ENCODE results near the gene RENBP.
A peak's percentile ranks its signal among the peaks of the same experiment; 100 is the strongest.

Gene RENBP

DNA sequence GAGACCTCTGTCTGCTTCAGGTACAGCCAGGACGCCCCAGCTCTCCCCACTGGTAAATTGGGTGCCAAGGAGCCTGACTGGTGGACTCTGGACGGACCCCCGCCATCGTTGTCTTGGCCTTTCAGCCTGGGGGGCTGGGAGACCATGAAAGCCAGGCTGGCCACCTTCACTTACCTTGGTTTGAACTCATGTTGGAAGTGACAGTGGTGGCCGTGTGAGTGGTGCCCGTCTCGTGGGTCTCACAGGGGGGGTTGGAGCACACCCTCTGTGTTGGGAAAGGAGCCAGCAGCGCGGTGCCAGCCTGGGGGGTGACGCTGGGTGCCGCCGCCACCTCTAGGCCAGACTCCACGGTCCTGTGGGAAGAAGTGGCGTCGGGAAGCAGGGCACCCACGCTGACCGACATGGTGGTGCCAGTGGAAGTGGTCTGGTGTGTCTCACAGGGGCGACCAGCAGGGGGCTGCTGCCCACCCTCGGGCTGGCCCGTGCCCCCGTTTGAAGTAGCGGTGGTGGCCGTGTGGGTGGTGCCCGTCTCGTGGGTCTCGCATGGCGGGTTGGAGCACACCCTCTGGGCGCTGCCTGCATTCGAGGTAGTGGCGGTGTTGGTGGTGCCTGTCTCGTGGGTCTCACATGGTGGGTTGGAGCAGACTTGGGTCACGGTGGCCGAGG, 9.6 kb upstream of the RENBP start:
- DNase-seq (ENCODE audit: low spot score): no peak

DNA sequence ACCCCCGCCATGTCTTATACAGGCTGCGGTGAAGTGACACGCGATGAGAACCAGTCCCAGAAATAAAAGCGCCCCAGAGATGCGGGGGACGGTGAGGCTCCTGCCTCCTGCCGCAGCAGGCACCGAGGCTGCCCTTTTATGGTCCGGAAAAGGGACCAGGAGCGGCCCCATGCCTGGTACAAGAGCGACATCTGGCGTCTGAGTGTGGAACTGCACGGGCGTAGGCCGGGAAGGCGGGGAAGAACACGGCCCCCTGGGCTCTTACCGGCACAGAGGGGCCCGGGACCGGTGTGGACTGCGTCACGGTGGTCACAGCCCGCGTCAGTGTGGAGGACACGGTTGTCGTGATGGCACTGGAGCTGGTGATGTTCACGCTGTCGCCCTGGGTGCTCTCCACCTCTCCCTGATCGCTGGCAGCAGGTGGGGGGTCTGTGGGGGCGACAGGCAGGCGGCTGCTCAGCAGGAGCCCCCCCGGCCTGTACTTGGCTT, 8.9 kb upstream of the RENBP start:
- peak; percentile 47 for DNase-seq (ENCODE audit: low spot score)

DNA sequence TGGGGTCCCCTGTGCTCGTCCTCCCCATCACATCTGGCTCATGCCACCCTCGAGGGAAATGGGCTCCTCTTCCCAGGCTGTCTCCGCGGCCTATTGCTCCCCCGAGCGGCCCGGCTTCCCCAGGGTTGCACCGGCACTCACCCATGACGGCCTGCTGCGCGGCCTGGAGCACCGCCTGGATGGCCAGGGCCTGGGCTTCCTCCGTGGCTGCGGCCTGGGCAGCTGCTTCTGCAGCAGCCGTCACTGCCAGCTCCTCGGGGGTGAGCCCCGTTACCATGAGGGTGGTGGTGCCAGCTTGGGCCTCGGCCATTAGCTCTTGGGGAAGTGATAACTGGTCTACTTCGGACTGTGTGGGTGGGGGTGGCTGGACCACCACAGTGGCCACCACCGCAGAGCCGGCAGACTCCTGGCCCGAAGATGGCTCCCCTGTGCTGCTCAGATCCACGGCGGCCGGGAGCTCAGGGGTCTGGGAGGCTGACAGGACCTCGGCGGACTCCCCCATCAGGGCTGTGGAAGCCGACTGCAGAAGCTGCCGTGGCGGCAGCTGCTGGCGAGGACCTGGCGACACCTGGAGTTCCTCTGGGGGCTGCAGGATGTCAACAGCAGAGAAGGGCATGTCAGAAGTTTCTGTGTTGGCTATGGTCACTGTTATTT, 8.1 kb upstream of the RENBP start:
- DNase-seq (ENCODE audit: low spot score): no peak

DNA sequence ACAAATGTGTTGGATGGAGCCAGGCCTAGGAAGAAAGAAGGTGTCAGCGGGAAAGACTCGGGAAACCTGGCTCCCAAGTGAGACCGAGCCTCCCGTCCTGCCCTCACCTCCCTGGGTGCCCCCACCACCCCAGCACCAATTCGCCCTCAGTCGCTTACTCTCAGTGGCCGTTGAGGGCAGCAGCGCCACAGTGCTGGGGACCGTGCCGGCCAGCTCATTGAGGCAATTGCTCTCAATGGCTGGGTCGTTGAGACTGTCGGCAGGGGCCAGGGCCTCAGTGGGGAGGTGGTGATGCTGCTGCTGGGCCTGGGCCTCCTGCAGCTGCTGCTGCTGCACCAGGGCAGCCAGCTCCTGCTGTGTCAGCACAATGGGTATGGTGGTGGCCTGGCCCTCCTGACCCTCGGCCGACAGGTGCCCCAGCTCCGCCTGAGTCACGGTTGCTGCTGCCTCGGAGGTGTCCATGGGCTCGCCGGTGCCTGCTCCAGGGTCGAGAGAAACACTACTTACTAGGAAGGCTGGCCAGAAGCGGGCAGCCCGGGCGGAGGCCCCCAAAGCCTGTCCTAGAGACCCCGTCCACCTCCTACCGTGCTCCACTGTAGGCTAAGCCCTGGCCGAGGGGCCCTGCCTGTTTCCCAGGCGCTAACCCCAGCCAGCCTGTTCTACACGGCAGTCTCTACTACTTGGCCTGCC, 7.4 kb upstream of the RENBP start:
- no peak for DNase-seq (ENCODE audit: low spot score)

DNA sequence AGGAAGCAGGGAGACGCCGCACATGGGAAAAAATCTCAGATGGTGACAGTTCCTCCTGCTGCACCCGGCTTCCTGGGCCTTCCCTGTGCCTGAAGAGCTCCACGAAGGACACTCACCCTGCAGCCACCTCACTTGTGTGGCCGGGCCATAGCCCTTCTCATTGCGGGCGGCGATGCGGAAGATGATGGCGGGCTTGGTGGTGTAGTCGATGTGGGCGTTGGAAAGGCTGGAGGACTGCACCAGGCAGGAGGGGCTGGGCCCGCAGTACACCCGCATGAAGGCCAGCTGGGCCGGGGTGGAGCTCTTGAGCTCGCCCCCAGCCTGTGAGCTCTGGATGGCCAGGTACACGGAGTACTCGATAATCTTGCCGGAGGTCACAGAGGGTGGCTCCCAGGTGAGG, 5.7 kb upstream of the RENBP start:
- DNase-seq (ENCODE audit: low spot score): no peak

DNA sequence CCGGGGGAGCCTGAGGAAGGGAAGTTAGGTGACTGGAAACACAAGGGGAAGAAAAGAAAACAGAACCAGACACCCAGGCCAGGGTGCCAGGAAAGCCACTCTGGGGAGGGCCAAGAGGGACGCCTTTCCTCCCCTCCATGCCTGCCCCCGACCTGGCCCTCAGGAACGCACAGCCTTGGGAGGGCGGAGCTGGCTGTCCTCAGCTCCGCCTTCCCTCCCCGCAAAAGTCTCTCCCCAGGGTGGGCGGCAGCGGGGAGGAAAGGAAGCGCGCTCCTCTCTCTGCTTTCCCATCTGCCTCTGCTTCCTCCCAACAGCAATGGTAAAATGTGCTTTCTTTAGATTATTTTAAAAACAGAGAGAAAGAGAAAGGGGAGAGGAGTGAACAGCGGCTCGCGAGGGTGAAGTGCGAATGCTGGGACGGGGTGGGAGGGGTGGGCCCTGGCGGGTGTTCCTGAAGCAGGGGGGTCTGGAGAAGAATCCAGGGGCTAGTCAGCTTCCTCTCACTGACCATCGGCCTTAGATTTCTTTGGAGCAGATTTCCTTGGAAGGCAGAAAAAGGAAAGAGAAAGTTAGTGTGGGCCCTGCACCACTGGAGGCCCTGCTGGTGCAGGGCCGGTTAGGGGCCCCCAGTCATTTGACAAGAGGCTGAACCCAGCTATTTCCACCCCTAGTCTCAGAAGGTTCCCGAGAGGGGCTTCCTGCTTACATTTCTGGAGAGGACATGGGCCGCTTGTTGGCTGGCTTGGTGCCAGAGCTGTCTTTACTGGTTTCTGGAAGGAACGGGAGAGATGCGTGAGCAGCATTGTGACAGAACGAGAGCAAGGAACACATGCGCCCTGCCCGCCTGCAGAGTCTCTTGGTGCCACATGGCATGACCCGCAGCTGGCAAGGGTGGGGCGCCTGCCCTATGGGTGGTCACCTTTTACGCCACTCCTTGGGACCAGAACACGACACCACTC, 4.7 kb upstream of the RENBP start:
- DNase-seq (ENCODE audit: low spot score): no peak

DNA sequence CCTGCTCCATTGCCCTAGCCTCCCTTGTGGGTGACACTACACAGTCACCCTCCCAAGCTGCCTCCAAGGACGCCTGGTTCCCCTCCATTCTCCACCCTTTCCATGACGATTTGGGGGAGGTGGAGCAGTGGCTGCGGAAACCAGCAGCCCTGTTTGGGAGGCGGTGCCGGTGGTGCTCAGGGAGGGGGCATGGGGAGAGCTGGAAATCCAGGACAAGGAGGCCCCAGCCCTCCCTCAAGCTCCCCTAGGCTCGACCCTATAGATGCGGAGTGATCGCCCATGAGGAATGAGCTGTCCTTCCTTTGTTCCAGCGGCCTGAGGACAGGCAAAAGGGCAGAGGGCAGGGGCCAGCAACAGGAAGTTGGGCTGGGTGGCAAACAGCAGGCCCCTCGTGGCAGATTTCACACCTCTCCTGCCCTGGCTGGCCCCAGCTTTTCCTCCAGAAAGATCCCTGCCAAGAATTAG, 3.6 kb upstream of the RENBP start:
- DNase-seq (ENCODE audit: low spot score): no peak

DNA sequence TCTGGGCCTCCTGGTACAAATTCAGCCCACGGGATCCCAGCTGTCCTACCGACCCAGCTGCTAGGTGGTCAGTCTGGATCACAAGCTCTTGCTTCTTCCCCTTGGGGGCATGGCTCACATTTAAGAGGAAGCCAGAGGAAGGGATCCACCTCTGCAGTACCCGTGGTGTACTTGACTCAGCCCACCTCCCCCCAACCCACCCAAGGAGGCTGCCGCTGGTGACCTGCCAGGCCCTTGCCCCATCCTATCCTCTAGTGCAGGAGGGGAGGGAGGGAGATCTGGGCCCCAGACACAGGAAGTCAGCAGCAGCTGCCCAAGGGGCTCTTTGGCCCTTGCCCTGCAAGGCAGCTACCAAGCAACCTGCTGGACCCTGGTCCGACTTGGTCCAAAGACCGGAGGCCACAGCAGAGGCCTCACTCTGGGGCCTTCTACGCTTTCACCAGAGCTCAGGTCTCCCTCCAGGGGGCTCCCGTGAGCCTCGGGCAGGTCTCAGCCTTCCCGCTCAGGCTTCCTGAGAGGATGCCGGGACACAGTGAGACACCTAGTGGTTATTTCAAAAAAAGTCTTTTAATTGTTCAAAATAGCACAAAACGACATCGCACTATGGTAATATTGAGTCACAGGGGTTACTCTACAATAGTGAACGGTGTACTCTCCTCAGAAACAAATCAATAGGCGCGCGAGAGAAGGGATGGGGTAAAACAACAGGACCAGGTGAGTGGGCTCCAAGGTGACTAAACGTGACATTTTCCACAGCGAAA, 2.7 kb upstream of the RENBP start:
- peak; percentile 68 for DNase-seq (ENCODE audit: low spot score)

DNA sequence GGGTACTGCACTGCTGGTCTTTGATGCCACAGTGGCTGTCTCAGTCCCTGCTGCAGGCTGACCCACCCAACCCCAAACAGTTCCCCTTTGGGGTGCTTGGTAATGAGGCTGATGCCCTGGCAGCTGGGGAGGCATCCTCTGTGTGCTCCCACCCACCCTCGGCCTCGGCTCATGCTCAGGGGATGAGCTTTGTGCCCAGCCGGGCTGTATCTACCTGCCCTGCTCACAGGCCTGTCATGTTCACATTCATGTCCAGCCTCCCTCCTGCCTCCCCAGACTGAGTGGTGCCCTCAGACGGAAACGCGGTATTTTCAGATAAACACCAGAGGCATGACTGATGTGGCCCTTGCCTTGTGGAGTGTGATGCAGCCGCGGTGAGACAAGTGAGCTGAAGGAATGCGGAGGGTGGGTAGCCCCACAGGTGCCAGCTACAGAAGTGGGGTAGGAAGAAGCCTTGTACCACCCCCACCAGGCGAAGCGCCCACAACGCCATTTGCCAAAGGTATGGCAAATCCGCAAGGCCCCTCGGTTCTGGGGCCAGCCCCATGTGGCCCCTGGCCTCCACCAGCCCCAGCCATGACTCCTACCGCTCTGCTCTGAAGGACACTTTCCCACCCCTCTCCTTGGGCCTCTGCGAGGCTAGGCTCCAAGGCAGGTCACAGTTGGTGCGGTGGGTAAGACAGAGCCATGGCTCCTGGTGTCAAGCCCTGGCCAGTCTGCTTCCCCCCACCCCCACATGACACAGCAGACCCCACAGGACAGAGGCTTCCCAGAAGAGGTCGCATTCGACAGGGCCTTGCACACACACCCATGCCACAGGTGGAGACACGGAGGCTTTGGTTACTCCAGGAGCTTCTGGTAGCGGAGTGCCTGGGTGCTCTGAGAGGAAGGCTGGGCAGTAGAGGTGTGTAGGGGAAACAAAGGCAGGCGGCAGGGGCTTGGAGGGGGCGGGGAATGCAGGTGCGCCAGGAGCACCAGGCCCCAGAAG, 1.8 kb upstream of the RENBP start:
- DNase-seq (ENCODE audit: low spot score): no peak

DNA sequence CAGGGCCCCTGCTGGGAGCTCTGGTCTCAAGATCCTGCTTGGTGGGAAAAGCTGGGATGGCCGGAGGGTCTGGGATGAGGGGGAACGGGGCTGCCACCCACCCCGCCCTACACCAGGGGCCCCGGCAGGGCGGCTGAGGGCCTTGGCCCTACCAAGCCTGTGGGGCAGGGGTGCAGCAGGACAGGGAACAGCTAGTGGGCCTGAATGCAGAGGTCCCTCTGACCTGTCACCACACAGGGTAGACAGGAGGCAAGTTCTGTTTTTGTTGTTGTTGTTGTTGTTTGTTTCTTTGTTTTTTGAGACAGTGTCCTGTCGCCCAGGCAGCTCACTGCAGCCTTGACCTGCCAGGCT, 332 bp upstream of the RENBP start:
- no peak for DNase-seq (ENCODE audit: low spot score)

DNA sequence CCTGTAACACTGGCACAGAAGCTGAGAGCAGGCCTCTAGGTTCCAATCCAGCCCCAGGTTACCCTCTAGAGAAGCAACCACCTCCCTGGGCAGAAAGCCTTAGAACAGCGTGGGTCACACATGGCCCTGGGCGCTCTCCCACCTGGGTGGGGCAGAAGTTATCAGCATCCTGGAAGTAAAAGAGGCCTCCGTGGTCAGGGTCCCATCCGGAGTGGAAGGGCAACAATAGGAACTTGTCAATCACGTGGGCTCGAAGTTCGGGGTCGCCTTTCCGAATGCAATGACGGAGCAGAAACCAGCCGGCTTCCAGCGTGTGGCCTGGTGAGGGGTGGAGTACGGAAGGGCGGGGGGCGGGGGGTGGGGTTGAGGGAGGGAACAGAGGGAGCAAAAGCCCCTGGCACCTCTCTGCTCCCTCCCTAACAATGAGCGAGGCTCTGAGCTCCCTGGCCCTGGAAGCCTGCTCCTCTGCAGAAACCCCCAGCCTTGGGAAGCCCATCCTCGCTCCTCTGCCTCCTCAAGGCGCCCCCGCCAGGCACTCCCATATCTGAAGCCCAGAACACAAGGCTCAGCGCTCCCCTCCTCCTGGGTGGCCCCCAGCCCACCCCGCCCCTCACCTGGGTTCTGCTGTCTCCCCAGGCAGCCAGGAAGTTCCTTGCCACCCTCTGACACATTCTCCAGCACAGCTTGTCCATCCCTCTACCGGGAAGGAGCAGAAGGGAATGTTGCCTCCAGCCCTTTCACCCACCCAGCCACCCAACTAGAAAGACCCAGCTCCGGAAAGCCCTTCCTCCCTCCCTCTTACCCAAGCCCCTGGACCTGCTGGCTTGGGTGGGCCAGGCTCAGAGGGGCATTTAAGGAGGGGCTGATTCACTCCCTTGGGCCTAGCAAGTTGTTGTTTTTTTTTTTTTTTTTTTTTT, 2.8 kb downstream of the RENBP start:
- no peak for DNase-seq (ENCODE audit: low spot score)

DNA sequence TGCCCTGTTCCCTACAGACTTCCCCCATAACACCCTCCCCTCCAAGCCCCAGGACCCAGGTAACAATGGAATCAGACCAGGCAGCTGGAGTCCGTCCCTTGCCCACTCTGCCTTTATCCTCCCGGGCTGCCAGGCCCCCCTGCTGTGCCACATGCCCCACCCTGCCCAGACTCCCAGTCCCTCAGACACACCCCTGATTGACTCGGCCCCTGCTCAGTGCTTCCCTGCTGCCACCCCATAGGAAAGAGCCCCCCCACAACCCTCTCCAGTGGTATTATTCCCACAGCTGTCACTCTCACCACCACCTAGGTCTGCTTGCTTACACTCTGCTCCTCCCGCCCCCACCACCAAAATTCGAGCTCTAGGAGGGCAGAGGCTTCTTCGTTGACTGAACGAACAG, 4.9 kb downstream of the RENBP start:
- DNase-seq (ENCODE audit: low spot score): no peak

DNA sequence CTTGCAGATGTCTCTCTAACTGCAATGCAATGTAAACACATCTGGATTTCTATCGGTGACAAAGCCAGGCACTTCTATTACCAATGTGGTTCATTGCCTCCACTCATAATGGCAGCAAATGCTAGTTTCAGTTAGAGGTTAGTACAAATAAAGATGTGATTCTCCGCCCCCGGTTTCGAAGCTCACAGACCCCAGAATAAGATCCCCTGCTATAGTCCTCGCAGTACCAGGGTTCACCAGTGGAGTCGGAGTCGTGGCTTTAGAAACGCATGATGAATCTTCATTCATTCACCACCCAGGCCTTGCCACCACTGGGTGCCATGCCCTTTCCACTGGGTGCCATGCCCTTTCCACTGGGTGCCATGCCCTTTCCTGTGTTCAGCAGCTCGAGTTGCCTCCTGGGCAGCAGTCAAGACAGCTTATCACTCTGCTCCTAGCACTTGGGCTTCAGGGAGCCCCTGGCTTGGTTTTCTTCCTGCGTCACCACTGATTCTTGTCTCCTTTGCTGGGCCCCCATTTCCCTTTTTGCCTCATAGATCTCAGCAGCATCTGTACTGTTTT, 6.1 kb downstream of the RENBP start:
- no peak for DNase-seq (ENCODE audit: low spot score)

DNA sequence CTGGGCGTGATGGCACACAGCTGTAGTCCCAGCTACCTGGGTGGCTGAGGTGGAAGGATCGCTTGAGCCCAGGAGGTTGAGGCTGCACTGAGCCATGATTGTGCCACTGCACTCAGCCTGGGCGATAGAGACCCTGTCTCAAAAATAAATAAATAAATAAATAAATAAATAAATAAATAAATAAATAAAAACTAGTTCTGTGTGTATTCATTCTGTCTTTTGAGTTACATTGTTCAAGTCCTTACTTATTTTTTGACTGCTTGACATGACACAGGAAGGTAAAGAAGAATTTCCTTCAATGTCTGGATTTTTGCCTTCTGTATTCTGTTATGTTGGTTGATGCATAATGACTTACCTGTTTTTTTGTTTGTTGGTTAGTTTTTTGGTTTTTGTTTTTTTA, 7.4 kb downstream of the RENBP start:
- DNase-seq (ENCODE audit: low spot score): no peak

DNA sequence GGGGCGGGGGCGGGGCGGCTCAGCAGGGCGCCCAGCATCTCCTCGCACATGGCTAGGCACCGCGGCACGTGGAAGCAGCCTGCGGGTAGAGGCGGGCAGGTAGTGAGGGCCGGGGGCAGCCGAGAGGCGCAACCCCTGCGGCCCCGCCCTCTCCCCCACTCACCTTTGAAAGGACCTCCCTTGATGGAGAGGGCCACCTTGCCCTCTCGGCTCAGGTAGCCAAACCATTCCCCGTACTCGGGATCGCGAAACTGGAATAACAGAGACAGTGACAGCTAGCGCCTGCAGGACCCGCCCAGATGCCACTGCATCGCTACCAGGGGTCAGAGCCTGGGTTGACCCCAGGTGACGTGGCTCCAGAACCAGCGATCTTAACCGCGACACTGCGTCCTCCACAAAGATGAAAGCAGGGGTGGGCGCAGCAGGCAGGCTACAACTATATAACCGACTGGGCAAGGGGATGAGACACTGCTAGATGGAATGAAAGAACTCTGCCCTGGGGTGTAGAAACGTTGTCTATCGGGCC, 9.1 kb downstream of the RENBP start:
- no peak for DNase-seq (ENCODE audit: low spot score)

DNA sequence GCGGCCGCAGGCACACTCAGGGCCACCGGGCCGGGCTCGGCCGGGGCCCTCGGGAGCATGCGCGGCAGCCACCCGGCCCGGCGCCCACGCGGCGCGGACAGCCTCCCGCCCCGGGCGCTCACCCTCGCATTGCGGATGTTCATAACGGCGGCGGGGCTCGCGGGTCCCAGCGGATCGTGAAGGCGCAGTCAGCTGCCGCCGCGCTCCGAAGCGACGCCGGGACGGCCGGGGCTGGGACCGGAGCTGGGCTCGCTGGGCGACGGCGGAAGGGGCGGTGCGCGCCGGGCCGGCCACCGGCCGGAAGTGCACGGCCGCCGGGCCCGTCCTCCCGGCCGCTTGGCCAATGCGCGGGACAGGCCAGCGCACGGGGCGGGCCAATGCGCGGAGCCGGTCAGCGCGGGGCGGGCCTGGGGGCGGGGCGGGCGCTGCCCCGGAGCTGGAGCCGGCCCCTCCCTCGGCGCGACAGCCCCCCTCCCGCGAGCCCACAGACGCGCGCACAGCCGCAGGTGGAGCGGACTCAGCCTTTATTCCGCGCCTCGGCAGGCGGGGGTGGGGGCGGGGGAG, 9.6 kb downstream of the RENBP start, which contains the start of gene NAA10:
NAA10 (minus strand) TSS at position 276 of the 564 bp plus-strand sequence; CDS start at position 143, 133 bp downstream.
- peak; percentile 71 for DNase-seq (ENCODE audit: low spot score)

DNA sequence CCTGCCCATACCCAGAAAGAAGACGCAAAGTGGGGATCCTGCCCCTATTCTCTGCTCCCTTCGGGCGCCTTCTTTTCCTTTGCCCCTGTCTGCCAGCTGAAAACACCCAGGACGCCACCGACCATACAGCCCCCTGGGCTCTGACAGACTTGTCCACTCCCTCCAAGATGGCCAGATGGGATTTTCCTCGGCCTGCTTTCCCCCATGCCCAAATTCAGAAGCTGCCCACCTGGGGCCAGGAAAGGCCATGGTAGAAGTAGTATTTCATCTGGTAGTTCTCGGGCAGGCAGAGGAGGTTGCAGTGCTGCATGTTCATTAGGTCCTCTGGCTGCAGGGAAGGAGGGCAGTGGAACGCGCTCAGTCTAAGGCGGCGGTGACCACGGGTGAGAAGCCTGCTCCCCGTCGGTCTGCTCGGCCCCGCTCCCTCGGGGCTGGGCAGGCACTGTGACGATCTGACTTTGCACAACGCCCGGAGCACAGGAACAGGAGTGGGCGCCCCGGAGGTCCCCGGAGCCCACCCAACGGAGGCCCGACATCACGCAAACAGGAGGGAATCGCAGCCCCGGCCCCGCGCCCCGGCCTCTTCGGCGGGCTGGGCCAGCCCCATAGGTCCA, 10.2 kb downstream of the RENBP start:
- no peak for DNase-seq (ENCODE audit: low spot score)

Measured in globus pallidus (tissue), 1 donor.